HG03432 (cell line): ENCODE results near the gene SKI.
"Not testable (repeated sequence)": the region's sequence is repeated elsewhere in the genome, so short reads cannot be mapped to it uniquely, and the experiment has no call there.

Experiments used
- ATAC-seq: cut with Tn5 transposase; IDR thresholded peaks from one replicate; pipeline ENCODE4 v1.9.1; 2021; ENCODE audit warnings: mild to moderate bottlenecking, moderate library complexity; ENCODE audit not compliant: unreplicated experiment

SKI gene

GRCh38 chr1:2258996-2259395, 30.9 kb downstream of the SKI start:
- no peak for ATAC-seq

GRCh38 chr1:2259668-2260402, 31.7 kb downstream of the SKI start:
- no peak for ATAC-seq

GRCh38 chr1:2260470-2260869, 32.4 kb downstream of the SKI start:
- not testable (repeated sequence) for ATAC-seq

DNA sequence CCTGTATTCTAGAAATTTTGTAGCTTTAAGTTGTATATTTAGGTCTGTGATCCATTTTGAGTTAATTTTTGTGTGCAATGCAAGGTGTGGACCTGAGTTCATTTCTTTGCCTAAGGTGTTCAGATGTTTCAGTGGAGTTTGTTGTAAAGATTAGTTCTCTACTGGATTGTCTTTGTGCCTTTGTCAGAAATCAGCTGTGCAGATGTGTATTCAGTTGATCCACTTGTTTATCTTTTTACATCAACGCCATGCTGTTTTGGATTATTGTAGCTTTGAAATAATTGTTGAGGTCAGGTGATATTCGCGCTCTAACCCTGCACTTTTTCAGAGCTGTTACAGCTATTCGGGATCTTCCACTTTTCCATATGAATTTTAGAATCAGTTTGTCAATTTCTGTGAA, 32.8 kb downstream of the SKI start:
- ATAC-seq: no peak

DNA sequence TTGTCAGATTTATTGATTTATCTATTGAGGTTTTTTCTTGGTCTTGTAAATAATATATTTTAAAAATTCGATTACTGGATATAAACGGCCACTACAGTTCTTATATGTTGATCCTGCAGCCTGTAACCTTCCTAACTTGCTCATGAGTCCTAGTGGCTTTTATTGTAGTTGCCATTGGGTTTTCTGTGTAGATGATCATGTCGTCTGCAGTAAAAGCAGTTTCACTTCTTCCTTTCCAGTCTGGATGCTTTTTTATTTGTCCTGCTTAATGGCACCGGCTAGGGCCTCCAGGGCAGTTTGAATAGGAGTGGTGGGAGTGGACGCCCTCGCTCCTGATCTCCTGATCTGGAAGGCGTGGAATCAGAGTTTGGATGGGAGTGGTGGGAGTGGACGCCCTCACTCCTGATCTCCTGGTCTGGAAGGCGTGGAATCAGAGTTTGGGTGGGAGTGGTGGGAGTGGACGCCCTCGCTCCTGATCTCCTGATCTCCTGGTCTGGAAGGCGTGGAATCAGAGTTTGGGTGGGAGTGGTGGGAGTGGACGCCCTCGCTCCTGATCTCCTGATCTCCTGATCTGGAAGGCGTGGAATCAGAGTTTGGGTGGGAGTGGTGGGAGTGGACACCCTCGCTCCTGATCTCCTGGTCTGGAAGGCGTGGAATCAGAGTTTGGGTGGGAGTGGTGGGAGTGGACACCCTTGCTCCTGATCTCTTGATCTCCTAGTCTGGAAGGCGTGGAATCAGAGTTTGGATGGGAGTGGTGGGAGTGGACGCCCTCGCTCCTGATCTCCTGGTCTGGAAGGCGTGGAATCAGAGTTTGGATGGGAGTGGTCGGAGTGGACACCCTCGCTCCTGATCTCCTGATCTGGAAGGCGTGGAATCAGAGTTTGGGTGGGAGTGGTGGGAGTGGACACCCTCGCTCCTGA, 33.6 kb downstream of the SKI start:
- ATAC-seq: not testable (repeated sequence)

- no peak for ATAC-seq
Measured at GRCh38 chr1:2266301-2266975, 38.3 kb downstream of the SKI start.

- ATAC-seq: no peak
Measured at GRCh38 chr1:2267051-2267830, 39.1 kb downstream of the SKI start.

DNA sequence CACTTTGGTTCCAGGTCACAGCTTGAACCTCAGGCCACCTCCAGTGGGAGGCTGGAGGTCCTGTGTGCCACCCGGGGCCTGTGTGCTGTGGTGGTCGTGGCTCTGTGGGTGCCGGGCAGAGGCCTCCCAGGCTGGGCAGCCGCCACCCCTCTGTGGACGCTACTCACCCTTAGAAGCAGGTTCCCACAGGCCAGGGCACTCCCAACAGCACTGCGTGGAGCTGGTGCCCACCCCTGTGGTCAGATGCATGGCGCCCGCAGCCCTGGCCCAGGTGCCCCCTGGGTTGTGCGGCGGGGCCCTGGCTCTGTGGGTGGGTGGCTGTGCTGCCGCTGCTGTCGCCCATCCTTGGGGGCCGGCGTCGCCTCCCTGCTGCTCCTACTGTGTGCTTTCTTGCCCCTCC, 39.7 kb downstream of the SKI start:
- no peak for ATAC-seq

DNA sequence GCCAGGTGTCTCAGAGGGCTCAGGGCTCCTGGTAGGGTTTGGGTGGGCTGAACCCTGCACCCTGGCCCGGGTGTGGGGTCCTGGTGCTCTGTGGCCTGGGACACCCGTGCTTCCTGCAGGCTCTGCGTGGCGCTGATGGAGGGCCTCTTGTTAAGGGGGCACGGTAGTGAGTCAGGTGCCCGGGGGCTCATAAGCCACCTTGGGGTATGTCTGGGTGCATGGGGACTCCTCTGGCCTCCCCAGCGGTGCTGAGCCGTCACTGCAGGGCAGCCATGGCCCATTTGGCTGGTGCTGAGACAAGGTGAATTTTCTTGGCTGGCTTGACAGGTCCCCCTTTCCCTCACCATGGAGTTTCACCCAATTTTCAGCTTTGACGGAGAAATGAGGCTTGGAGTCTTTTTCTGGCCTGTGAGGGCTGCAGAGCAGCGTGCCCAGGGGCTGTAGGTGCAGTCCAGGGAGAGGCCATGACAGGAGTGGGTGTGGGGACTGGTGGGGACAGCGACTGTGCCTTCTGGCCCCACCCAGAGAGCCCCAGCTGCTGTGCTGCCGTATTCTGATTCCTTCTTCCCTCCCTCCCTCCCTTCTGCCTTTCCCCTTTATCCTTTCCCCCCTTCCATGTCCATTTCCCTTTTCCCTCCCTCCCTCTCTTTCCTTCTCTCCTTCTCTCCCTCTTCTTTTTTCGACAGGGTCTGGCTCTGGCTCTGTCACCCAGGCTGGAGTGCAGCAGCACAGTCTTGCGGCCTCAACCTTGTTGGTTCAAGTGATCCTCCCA, 40.4 kb downstream of the SKI start:
- no peak for ATAC-seq

DNA sequence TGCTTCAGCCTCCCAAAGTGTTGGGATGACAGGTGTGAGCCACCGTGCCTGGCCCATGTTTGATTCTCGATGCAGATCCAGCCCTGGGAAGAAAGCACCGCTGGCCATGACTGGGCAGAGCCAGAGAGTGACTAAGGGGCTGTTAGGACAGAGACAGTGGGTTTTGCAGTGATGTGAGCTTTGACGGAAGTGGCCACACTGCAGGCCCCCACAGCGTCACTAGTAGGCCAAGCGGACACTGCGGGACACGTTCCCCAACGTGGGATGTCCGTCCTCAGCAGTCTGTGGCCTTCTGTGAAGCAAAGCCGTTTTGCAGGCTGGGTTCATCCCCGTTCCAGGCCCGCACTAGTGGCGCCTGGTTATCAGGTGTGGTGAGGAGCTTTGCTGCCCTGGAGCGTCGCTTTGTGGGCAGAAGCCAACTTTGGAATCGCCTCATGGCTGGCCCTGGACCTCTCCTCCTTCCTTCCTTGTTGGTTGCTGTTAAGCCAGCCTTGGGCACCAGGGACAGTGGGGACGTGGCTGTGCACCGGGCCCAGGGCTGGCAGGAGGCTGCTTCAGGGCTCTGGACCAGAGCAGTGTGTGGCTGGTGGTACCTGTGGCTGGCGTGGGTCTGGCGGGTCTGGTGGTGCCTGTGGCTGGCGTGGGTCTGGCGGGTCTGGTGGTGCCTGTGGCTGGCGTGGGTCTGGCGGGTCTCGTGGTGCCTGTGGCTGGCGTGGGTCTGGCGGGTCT, 41.2 kb downstream of the SKI start:
- no peak for ATAC-seq

DNA sequence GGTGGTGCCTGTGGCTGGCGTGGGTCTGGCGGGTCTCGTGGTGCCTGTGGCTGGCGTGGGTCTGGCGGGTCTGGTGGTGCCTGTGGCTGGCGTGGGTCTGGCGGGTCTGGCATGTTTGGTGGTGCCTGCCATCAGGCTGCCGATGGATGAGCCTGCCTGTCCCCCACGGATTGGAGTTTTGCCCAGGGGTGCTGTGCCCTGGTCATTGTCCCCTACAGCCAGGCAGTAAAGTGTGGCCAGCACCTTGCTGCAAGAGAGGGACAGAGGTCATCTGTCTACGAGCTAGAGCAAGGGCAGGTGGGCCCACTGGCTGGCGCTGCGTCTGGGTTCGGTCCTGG, 41.8 kb downstream of the SKI start:
- ATAC-seq: no peak

DNA sequence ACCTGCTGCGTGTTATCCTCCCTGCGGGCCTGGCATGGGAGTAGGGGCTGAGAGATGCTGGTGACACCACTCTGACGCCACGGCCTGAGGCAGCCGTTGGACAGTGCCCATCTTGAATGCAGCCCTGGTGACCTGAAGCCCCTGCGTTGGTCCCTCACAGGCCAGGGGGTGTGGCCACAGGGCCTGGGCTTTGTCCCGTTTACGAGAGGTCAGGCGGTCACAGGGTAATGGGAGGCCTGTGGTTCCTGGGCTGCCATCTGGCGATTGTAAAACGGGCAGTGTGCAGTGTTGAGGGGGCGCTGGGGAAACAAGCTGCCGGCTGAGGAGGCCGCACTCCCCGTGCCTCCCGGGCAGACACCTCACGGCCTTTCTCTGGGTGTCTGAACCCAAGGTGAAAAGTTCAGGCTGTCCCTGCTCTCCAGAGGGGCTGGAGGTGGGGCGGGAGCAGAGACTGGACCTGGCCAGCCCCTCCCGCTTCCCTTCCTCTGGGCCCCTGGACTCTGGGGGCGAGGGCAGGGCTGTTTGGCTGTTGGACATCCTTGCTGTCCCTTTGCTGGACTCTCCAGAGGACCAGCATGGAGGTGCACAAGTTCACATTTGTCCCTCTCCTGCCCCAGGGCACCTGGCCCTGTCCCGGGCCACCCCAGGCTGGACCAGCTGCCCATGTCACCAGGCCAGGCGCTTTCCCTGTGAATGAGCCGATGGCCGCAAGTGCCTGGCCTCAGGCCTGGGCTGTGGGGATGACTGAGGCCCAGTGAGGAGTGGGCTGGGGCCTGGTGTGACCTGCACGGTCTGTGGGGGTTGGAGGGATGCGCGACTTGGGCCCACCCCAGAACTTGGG, 42.4 kb downstream of the SKI start:
- no peak for ATAC-seq

DNA sequence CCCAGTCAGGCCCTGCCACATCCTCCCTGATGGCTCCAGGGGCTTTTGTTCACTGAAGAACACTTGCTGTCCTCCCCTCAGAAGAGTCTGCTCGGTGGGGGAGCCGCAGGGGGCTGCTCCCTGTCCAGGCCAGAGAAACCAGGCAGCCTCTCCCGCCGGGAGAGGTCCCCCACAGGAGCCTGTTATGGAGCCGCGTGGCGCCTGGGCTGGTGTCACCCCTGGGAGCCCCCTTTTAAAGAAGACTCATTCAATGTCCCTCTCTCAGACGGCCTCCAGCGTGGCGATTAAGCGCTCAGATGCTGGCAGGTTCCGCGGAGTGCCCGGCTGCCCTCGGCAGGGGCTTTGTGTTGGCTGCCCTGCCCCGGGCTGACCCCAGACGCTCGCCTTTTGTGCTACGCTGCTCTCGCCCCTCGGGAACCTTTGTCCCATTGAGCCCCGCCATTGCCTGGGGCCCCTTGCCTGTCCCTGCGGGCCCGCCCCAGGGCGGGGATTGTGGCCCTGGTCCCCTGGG, 43.1 kb downstream of the SKI start:
- ATAC-seq: no peak

GRCh38 chr1:2271841-2272655, 43.9 kb downstream of the SKI start:
- no peak for ATAC-seq

DNA sequence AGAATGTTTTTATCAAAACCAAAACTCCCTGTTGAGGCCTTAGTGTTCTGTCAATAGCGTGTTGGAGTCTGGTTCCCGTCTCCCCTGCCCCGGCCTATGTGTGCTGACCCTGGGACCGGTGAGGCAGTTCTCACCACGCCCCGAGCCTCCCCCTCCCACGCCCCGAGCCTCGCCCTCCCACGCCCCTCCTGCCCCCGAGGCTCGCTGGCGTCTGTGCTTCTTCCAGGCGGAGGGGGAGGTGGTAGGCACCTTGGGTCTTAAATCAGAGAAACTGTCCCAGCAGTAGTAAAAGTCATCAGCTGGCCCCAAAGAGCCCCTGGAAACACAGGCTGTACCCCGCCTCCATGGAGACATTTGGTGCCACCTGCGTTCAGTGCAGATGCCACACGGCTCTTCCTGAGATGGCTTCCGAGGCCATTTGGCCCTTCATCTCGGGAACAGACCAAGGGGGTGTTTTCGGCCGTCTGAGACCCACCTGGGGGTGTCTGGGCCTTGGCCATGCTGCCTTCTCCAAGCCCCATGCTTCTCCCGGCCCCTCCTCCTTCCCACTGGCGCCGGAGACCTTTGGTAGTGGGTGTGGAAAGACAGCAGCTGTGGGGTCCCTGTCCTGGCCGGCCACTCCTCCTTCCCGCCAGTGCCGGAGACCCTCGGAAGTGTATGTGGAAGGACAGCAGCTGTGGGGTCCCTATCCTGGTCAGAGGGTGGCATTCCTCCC, 44.7 kb downstream of the SKI start:
- no peak for ATAC-seq

- no peak for ATAC-seq
Measured at GRCh38 chr1:2273401-2274090, 45.4 kb downstream of the SKI start.
